Measurements from ENCODE around the gene THAP4.
"Not testable (repeated sequence)": the region's sequence is repeated elsewhere in the genome, so short reads cannot be mapped to it uniquely, and the experiment has no call there.

Gene THAP4

DNA sequence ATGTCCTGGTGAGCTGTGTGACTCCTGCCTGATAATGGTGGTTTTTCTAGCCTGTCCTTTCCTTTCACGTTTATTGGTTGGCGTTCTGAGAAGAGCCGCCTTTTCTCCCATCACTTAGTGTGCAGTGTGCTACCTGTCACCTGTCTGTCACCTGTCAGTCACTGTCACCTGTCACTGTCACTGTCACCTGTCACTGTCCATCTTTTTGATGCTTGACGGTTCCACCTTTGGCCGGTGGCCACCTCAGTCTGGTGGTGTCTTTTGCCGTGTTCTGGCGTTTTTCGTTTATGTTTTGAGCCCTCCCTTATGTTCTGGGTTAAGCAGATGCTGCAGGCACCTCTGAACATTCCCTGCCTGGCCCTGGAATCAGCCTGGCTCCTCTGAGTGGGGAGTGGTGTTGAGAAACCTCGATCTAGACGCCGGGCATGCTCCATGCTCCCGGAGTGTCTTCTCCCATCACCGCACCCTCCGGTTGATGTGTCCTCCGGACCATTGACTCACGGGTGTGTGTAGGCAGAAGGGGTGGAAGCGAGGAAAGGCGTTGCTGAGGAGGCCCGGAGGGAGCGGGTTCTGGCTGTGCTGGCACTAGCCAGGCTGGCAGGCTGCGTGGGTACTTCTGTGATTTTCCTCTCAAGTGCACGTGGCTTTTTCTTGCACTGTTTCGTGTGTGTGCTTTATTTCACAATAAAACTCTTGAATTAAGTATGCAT, 28.9 kb upstream of the THAP4 start:
- ATAC-seq, result peak; percentile 48

DNA sequence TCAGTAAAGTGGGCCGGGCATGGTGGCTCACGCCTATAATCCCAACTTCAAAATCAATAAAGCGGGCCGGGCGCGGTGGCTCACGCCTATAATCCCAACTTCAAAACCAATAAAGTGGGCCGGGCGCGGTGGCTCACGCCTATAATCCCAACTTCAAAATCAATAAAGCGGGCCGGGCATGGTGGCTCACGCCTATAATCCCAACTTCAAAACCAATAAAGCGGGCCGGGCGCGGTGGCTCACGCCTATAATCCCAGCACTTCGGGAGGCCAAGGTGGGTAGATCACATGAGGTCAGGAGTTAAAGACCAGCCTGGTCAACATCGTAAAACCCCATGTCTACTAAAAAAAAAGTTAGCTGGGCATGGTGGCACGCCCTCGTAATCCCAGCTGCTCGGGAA, 25.8 kb upstream of the THAP4 start:
- ATAC-seq, result not testable (repeated sequence)

More for the DNA sequence above, 28.9 kb upstream of the THAP4 start:
- TF ChIP-seq, protein P1, sequence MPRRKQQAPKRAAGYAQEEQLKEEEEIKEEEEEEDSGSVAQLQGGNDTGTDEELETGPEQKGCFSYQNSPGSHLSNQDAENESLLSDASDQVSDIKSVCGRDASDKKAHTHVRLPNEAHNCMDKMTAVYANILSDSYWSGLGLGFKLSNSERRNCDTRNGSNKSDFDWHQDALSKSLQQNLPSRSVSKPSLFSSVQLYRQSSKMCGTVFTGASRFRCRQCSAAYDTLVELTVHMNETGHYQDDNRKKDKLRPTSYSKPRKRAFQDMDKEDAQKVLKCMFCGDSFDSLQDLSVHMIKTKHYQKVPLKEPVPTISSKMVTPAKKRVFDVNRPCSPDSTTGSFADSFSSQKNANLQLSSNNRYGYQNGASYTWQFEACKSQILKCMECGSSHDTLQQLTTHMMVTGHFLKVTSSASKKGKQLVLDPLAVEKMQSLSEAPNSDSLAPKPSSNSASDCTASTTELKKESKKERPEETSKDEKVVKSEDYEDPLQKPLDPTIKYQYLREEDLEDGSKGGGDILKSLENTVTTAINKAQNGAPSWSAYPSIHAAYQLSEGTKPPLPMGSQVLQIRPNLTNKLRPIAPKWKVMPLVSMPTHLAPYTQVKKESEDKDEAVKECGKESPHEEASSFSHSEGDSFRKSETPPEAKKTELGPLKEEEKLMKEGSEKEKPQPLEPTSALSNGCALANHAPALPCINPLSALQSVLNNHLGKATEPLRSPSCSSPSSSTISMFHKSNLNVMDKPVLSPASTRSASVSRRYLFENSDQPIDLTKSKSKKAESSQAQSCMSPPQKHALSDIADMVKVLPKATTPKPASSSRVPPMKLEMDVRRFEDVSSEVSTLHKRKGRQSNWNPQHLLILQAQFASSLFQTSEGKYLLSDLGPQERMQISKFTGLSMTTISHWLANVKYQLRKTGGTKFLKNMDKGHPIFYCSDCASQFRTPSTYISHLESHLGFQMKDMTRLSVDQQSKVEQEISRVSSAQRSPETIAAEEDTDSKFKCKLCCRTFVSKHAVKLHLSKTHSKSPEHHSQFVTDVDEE (CRISPR knock-in tag; IDR thresholded peaks at IDR 0.05), result peak; percentile 47
- TF ChIP-seq RARB (CRISPR knock-in tag; IDR thresholded peaks at IDR 0.05), result no peak

DNA sequence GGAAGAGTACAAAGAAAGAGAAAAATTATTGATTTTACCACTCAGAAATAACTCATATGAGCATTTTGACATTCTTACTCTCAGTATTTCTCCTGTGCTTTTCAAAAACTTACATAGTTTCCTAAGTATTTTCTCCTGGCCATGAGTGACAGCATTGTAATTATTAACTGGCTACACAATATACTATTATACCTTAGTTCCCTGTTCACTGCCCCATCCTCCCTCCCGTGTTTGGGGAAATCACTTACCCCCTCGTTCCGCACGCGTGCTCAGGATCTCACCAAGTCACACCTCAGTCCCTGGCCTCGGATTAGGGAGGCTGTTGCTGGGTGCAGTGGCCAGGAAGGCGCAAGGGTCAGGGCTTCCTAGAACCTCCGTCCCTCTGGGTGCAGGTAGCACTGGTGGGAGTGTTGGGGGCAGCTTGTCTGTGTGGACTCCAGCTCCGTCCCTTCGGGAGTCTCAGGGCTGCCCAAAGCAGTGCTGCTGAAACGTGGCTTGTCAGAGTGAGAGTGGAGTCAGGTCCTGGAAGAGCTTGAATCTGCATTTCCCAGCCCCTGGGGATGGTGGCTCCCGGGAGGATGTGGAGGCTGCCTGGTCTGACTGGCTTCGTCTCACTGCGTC, 23.7 kb upstream of the THAP4 start:
- TF ChIP-seq TCF4 (CRISPR knock-in tag; IDR thresholded peaks at IDR 0.05; ENCODE audit: borderline replicate concordance) (no peak), ARNTL (CRISPR knock-in tag; IDR thresholded peaks at IDR 0.05; ENCODE audit: borderline replicate concordance, low read depth) (no peak), SNAI2 (CRISPR knock-in tag; IDR thresholded peaks at IDR 0.05) (no peak), CSDC2 (CRISPR knock-in tag; IDR thresholded peaks at IDR 0.05) (no peak), OSR1 (CRISPR knock-in tag; IDR thresholded peaks at IDR 0.05) (no peak), ZNF8 (CRISPR knock-in tag; IDR thresholded peaks at IDR 0.05) (no peak)

DNA sequence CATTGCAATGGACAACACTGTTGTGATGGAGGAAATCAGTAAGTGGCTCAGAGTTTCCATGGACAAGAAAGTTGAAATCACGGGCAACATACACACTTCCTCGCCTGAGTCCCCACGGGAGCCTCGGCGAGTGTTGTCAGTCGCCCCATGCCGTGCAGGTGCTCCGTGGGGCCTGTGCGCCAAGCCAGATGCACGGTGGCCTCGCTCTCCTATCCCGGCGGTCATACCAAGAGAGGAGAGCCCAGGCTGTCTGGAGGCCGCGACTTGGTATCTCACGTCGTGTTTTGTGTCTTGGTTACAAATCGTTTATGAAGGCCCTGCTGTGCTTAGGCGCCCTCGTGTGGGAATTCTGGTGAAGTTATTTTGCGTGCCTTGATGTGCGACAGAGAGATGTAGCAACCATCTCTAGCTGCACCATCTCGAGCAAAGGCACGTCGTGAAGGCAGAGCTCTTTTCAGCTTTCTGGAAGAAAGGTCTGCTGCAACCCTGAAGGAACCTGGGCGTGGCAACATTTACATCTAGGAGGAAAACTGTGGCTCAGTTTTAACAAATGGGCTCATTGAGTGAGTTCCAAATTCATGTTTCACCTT, 22.3 kb upstream of the THAP4 start:
- peak; percentile 81 for ATAC-seq
- peak; percentile 79 for TF ChIP-seq ZNF70 (CRISPR knock-in tag; IDR thresholded peaks at IDR 0.05)
- TF ChIP-seq, protein P1 (CRISPR knock-in tag; IDR thresholded peaks at IDR 0.05), result no peak

More for the DNA sequence above, 23.7 kb upstream of the THAP4 start:
- no peak for ATAC-seq

DNA sequence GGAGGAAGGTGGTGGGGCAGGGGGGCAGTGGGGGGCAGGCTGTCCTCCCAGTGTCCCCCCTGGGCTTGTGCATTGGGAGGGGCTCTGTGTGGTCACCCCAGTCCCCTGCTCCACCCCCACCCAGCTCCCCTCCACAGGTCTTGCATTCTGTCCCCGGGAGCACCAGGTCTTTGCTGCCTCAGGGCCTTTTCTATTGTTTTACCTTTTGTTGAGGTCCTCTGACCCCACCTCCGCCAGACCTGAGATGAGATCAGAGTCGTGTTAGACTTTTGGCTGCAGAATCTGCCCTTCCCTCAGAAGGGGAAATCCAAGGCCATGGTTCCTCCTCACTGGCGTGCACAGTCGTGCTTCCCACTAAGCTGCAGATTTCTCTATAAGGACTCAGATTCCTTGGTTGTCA, 21.3 kb upstream of the THAP4 start:
- ATAC-seq, result no peak
- TF ChIP-seq, protein P2, sequence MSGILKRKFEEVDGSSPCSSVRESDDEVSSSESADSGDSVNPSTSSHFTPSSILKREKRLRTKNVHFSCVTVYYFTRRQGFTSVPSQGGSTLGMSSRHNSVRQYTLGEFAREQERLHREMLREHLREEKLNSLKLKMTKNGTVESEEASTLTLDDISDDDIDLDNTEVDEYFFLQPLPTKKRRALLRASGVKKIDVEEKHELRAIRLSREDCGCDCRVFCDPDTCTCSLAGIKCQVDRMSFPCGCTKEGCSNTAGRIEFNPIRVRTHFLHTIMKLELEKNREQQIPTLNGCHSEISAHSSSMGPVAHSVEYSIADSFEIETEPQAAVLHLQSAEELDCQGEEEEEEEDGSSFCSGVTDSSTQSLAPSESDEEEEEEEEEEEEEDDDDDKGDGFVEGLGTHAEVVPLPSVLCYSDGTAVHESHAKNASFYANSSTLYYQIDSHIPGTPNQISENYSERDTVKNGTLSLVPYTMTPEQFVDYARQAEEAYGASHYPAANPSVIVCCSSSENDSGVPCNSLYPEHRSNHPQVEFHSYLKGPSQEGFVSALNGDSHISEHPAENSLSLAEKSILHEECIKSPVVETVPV (CRISPR knock-in tag; IDR thresholded peaks at IDR 0.05), result no peak
- no peak for TF ChIP-seq ISL1 (CRISPR knock-in tag; IDR thresholded peaks at IDR 0.05)
- no peak for TF ChIP-seq ZNF70 (CRISPR knock-in tag; IDR thresholded peaks at IDR 0.05)
- no peak for TF ChIP-seq BACH2 (CRISPR knock-in tag; IDR thresholded peaks at IDR 0.05; ENCODE audit: borderline replicate concordance)
- no peak for TF ChIP-seq ZC3H10 (CRISPR knock-in tag; IDR thresholded peaks at IDR 0.05)
- TF ChIP-seq OSR1 (CRISPR knock-in tag; IDR thresholded peaks at IDR 0.05), result no peak
- TF ChIP-seq, protein P1 (CRISPR knock-in tag; IDR thresholded peaks at IDR 0.05), result no peak
- no peak for TF ChIP-seq TOX (CRISPR knock-in tag; IDR thresholded peaks at IDR 0.05; ENCODE audit: borderline replicate concordance)
- TF ChIP-seq, protein P3, sequence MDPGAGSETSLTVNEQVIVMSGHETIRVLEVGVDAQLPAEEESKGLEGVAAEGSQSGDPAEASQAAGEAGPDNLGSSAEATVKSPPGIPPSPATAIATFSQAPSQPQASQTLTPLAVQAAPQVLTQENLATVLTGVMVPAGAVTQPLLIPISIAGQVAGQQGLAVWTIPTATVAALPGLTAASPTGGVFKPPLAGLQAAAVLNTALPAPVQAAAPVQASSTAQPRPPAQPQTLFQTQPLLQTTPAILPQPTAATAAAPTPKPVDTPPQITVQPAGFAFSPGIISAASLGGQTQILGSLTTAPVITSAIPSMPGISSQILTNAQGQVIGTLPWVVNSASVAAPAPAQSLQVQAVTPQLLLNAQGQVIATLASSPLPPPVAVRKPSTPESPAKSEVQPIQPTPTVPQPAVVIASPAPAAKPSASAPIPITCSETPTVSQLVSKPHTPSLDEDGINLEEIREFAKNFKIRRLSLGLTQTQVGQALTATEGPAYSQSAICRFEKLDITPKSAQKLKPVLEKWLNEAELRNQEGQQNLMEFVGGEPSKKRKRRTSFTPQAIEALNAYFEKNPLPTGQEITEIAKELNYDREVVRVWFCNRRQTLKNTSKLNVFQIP (CRISPR knock-in tag; IDR thresholded peaks at IDR 0.05; ENCODE audit: borderline replicate concordance, low read depth), result no peak
- TF ChIP-seq ESRRG (CRISPR knock-in tag; IDR thresholded peaks at IDR 0.05), result no peak
- no peak for TF ChIP-seq RARB (CRISPR knock-in tag; IDR thresholded peaks at IDR 0.05)
- no peak for TF ChIP-seq ZFP30 (CRISPR knock-in tag; IDR thresholded peaks at IDR 0.05)
